HepG2 (cell line): ENCODE measurements around the gene SMIM12. TPM values are rescaled to one million over a fixed set of nuclear protein-coding genes. Genes with fewer than 3 reads are reported as not detected.

Experiments
- ARID5B ChIP-seq: IDR thresholded peaks from 2 replicates; pipeline ENCODE4 v1.4.0; 2020; ENCODE audit warnings: mild to moderate bottlenecking, missing genetic modification reagents
- EEA1 ChIP-seq: sonication (generic); formaldehyde crosslinking; IDR thresholded peaks from 2 replicates; pipeline ENCODE4 v1.5.1; 2020; ENCODE audit warnings: mild to moderate bottlenecking, missing genetic modification reagents, borderline replicate concordance
- GATA4 ChIP-seq: sonication (generic); IDR thresholded peaks from 2 replicates; pipeline ENCODE4 v1.6.1; 2016; ENCODE audit warnings: antibody characterized with exemption, low read depth, borderline replicate concordance
- GZF1 ChIP-seq: sonication (generic); formaldehyde crosslinking; IDR thresholded peaks from 2 replicates; pipeline ENCODE4 v1.5.1; 2020; ENCODE audit warnings: mild to moderate bottlenecking, missing genetic modification reagents
- HDAC1 ChIP-seq: sonication (generic); formaldehyde crosslinking; IDR thresholded peaks from 2 replicates; pipeline ENCODE4 v1.5.1; 2020; ENCODE audit warnings: mild to moderate bottlenecking, missing genetic modification reagents
- KDM2A ChIP-seq: sonication (generic); formaldehyde crosslinking; IDR thresholded peaks from 2 replicates; pipeline ENCODE4 v1.4.0; 2020; ENCODE audit warnings: low read depth, missing genetic modification reagents, borderline replicate concordance
- LCORL ChIP-seq, 2 experiments: fragments of 450-650 bp in 1 of 2; sonication (generic) in 1 of 2; formaldehyde crosslinking in 1 of 2; IDR thresholded peaks; 2 replicates each; pipeline versions ENCODE4 v1.5.0 to v1.6.1; 2017 to 2020; ENCODE audit warnings: antibody characterized with exemption in 1 of 2, missing genetic modification reagents in 1 of 2
- NFAT5 ChIP-seq: sonication (generic); formaldehyde crosslinking; IDR thresholded peaks from 2 replicates; pipeline ENCODE4 v1.4.0; 2020; ENCODE audit warnings: missing genetic modification reagents
- PAX8 ChIP-seq: sonication (generic); formaldehyde crosslinking; IDR thresholded peaks from 2 replicates; pipeline ENCODE4 v1.8.0; 2022; ENCODE audit warnings: mild to moderate bottlenecking, missing genetic modification reagents, borderline replicate concordance
- RBM39 ChIP-seq: fragments of 200-400 bp; formaldehyde crosslinking; IDR thresholded peaks from one replicate; pipeline ENCODE4 v1.6.1; 2018; ENCODE audit warnings: antibody characterized with exemption, mild to moderate bottlenecking, low read depth, low read length; ENCODE audit not compliant: poor library complexity, severe bottlenecking
- REXO4 ChIP-seq: sonication (generic); formaldehyde crosslinking; IDR thresholded peaks from 2 replicates; pipeline ENCODE4 v1.8.0; 2022; ENCODE audit warnings: missing genetic modification reagents, mild to moderate bottlenecking, borderline replicate concordance
- RNF2 ChIP-seq: fragments of 450-650 bp; conservative IDR thresholded peaks from 2 replicates; pipeline ENCODE4 v1.6.1; 2016; ENCODE audit warnings: low read depth
- RORA ChIP-seq: sonication (generic); formaldehyde crosslinking; IDR thresholded peaks from 2 replicates; pipeline ENCODE4 v1.5.0; 2020; ENCODE audit warnings: mild to moderate bottlenecking, missing genetic modification reagents, moderate library complexity
- TARDBP ChIP-seq: sonication (generic); formaldehyde crosslinking; IDR thresholded peaks from 2 replicates; pipeline ENCODE4 v1.8.0; 2022; ENCODE audit warnings: mild to moderate bottlenecking, missing genetic modification reagents
- TFE3 ChIP-seq: IDR thresholded peaks from 2 replicates; pipeline ENCODE4 v1.6.1; 2016
- ZFAT ChIP-seq: sonication (generic); formaldehyde crosslinking; conservative IDR thresholded peaks from 2 replicates; pipeline ENCODE4 v1.8.1; 2023; ENCODE audit warnings: missing genetic modification reagents, inconsistent platforms
- ZMYM4 ChIP-seq: sonication (generic); formaldehyde crosslinking; IDR thresholded peaks from 2 replicates; pipeline ENCODE4 v1.8.1; 2023; ENCODE audit warnings: mild to moderate bottlenecking, missing genetic modification reagents
- ZNF703 ChIP-seq: sonication (generic); formaldehyde crosslinking; IDR thresholded peaks from 2 replicates; pipeline ENCODE4 v1.5.1; 2020; ENCODE audit warnings: missing genetic modification reagents, mild to moderate bottlenecking, moderate library complexity, borderline replicate concordance
- ZNF746 ChIP-seq: sonication (generic); formaldehyde crosslinking; IDR thresholded peaks from 2 replicates; pipeline ENCODE4 v1.8.0; 2022; ENCODE audit warnings: mild to moderate bottlenecking, missing genetic modification reagents
- polyA plus RNA-seq, 8 experiments: library from polyadenylated mRNA; depleted of rRNA in 3 of 8; stranded (reverse) in 7 of 8; unstranded in 1 of 8; fragments of >200 nt; fragmentation: Illumina TruSeq in 4 of 8; extraction: Trizol in 4 of 8; gene quantifications; 2 replicates each; pipeline versions ENCODE4 v1.2.1 to v1.2.3, GENCODE V29; 2011 to 2016; ENCODE audit warnings: low read depth in 4 of 8, missing spikeins in 1 of 8, mixed read lengths in 1 of 8; ENCODE audit not compliant: insufficient read depth in 1 of 8
- total RNA-seq, 5 experiments: library from RNA; depleted of rRNA; stranded (reverse); fragments of >200 nt; fragmentation: Illumina TruSeq; extraction: Trizol; gene quantifications; 2 replicates each; pipeline ENCODE4 v1.2.3, GENCODE V29; 2016; ENCODE audit warnings: low read depth in 1 of 5

The SMIM12 gene
- total and polyA plus RNA-seq, 2 of the 13 experiments (the other 11 are each of a cell fraction or from before 2014, with no cell fraction given) = 20.1 to 41.3 TPM

DNA sequence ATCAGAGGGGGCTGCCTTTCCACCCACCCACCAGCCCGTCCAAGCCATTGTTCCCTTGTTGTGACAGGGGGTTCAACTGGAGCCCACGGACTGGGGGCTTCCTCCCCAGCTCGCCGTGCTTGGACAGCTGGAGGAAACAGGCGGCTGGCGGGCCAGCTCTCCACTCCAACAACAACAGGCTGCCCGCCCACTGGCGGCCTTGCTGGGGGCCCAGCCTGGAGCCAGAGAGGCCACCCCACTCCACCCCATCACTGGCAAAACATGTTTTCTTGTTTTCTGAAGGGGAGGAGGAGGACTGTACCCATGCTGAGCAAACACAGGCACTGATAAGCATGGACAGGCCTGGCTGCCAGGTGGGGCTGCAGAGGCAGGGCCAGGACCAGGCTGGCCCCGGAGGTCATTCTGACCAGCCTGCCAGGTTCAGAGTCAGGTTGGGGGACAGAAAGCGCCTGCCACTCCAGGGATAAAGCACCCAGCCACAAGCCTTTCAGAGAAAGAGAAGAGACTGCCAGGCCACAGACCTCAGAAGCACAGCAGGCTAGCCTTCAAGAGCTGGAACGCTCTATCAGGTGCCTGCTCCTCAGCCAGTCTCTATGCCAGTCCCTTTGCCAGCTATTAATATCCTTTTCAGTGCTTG, 34.0 kb downstream of the SMIM12 start (continued):
- TF ChIP-seq ZNF746 (CRISPR knock-in tag) (peak; percentile 79; the same call in 1 of the 2 replicates), GZF1 (CRISPR knock-in tag) (no peak), PAX8 (CRISPR knock-in tag) (no peak), HDAC1 (CRISPR knock-in tag) (peak; percentile 76), LCORL (IDR thresholded peaks at IDR 0.05) (no peak), LCORL (CRISPR knock-in tag; IDR thresholded peaks at IDR 0.05) (peak; percentile 67), GATA4 (peak; percentile 54; the same call in 1 of the 2 replicates), ZMYM4 (CRISPR knock-in tag) (peak; percentile 79), KDM2A (no peak), EEA1 (CRISPR knock-in tag) (no peak; the same call in 1 of the 2 replicates), RORA (CRISPR knock-in tag) (no peak), RBM39 (no peak), TFE3 (no peak), TARDBP (peak; percentile 67; the same call in 1 of the 2 replicates), NFAT5 (CRISPR knock-in tag) (no peak), ZNF703 (CRISPR knock-in tag) (no peak), REXO4 (no peak), RNF2 (no peak), ARID5B (peak; percentile 44; the same call in 1 of the 2 replicates), ZFAT (CRISPR knock-in tag) (no peak)
